GM12878 (cell line): ENCODE data around the gene PLCG2. TPM values are rescaled to one million over a fixed set of nuclear protein-coding genes. Genes with fewer than 3 reads are reported as not detected.

ENCODE experiments used
- ASH2L ChIP-seq: fragments of 300-600, 200-600 bp; sonication (generic); IDR thresholded peaks from 2 replicates; pipeline ENCODE4 v1.6.1; 2017; ENCODE audit warnings: low read depth, mild to moderate bottlenecking, borderline replicate concordance
- BRCA1 ChIP-seq: IDR thresholded peaks from 2 replicates; pipeline ENCODE4 v1.6.1; 2011; ENCODE audit warnings: low read depth, low read length, improper control_type of control experiment
- CBFB ChIP-seq: IDR thresholded peaks from 2 replicates; pipeline ENCODE4 v1.6.1; 2016; ENCODE audit warnings: antibody characterized with exemption, low read depth
- CBX3 ChIP-seq: fragments of 200-600 bp; sonication (generic); IDR thresholded peaks from 2 replicates; pipeline ENCODE4 v1.6.1; 2016; ENCODE audit warnings: low read depth, borderline replicate concordance
- CBX5 ChIP-seq: sonication (generic); IDR thresholded peaks from 2 replicates; pipeline ENCODE4 v1.6.1; 2016; ENCODE audit warnings: low read depth, moderate library complexity, mild to moderate bottlenecking, inconsistent platforms
- CHD1 ChIP-seq: IDR thresholded peaks from 2 replicates; pipeline ENCODE4 v1.6.1; 2012; ENCODE audit warnings: low read depth, low read length, improper control_type of control experiment
- CHD2 ChIP-seq: IDR thresholded peaks from 2 replicates; pipeline ENCODE4 v1.6.1; 2011; ENCODE audit warnings: low read depth, low read length, improper control_type of control experiment, borderline replicate concordance
- HCFC1 ChIP-seq: fragments of 150-350 bp; IDR thresholded peaks from 2 replicates; pipeline ENCODE4 v1.6.1; 2014; ENCODE audit warnings: low read length
- IRF3 ChIP-seq: fragments of 450-650 bp; IDR thresholded peaks from 2 replicates; pipeline ENCODE4 v1.6.1; 2014; ENCODE audit warnings: mild to moderate bottlenecking
- IRF5 ChIP-seq: fragments of 450-650 bp; IDR thresholded peaks from 2 replicates; pipeline ENCODE4 v1.6.1; 2017; ENCODE audit warnings: borderline replicate concordance
- JUND ChIP-seq: IDR thresholded peaks from 2 replicates; pipeline ENCODE4 v1.6.1; 2012; ENCODE audit warnings: low read depth, mild to moderate bottlenecking, low read length, improper control_type of control experiment, moderate library complexity
- KLF5 ChIP-seq: fragments of 450-650 bp; IDR thresholded peaks from 2 replicates; pipeline ENCODE4 v1.6.1; 2014; ENCODE audit warnings: mild to moderate bottlenecking; ENCODE audit not compliant: partially characterized antibody
- MEF2A ChIP-seq: IDR thresholded peaks from 2 replicates; pipeline ENCODE4 v1.6.1; 2011; ENCODE audit warnings: low read depth, mild to moderate bottlenecking, low read length, moderate library complexity; ENCODE audit not compliant: insufficient read depth
- MEF2B ChIP-seq: fragments of 450-650 bp; IDR thresholded peaks from 2 replicates; pipeline ENCODE4 v1.6.1; 2018; ENCODE audit warnings: mild to moderate bottlenecking, moderate library complexity; ENCODE audit not compliant: partially characterized antibody, poor library complexity, severe bottlenecking
- MTA2 ChIP-seq: fragments of 450-650 bp; IDR thresholded peaks from 2 replicates; pipeline ENCODE4 v1.6.1; 2016; ENCODE audit warnings: low read depth, mild to moderate bottlenecking, moderate library complexity
- NBN ChIP-seq: fragments of 450-650 bp; IDR thresholded peaks from 2 replicates; pipeline ENCODE4 v1.6.1; 2016
- NFYB ChIP-seq: IDR thresholded peaks from 2 replicates; pipeline ENCODE4 v1.6.1; 2011; ENCODE audit warnings: low read depth, mild to moderate bottlenecking, low read length, improper control_type of control experiment, moderate library complexity; ENCODE audit not compliant: insufficient read depth
- NR2F1 ChIP-seq: fragments of 450-650 bp; conservative IDR thresholded peaks from 2 replicates; pipeline ENCODE4 v1.6.1; 2017; ENCODE audit warnings: mild to moderate bottlenecking
- PBX3 ChIP-seq: IDR thresholded peaks from 2 replicates; pipeline ENCODE4 v1.6.1; 2011; ENCODE audit warnings: mild to moderate bottlenecking, low read depth, low read length, moderate library complexity; ENCODE audit not compliant: insufficient replicate concordance
- POLR2A ChIP-seq: IDR thresholded peaks from 2 replicates; pipeline ENCODE4 v1.6.1; 2011; ENCODE audit warnings: low read depth, mild to moderate bottlenecking, low read length
- POU2F2 ChIP-seq: IDR thresholded peaks from 3 replicates; pipeline ENCODE4 v1.6.1; 2011; ENCODE audit warnings: low read depth, mild to moderate bottlenecking, low read length, borderline replicate concordance
- RB1 ChIP-seq: fragments of 450-650 bp; formaldehyde crosslinking; IDR thresholded peaks from 2 replicates; pipeline ENCODE4 v1.6.1; 2017; ENCODE audit warnings: mild to moderate bottlenecking, borderline replicate concordance
- RBBP5 ChIP-seq: fragments of 200-600 bp; sonication (generic); conservative IDR thresholded peaks from 2 replicates; pipeline ENCODE4 v1.6.1; 2016
- RELA ChIP-seq: fragments of 450-650 bp; IDR thresholded peaks from 2 replicates; pipeline ENCODE4 v1.8.0; 2014; ENCODE audit warnings: borderline replicate concordance; ENCODE audit not compliant: partially characterized antibody
- SIX5 ChIP-seq: IDR thresholded peaks from 2 replicates; pipeline ENCODE4 v1.6.1; 2011; ENCODE audit warnings: mild to moderate bottlenecking, low read depth, low read length, moderate library complexity; ENCODE audit not compliant: severe bottlenecking
- SMC3 ChIP-seq: IDR thresholded peaks from 2 replicates; pipeline ENCODE4 v1.6.1; 2011; ENCODE audit warnings: low read length, improper control_type of control experiment, borderline replicate concordance
- SPI1 ChIP-seq: IDR thresholded peaks from 2 replicates; pipeline ENCODE4 v1.6.1; 2011; ENCODE audit warnings: low read depth, mild to moderate bottlenecking, low read length, moderate library complexity, borderline replicate concordance; ENCODE audit not compliant: insufficient read depth
- TARDBP ChIP-seq: IDR thresholded peaks from 2 replicates; pipeline ENCODE4 v1.6.1; 2016; ENCODE audit warnings: borderline replicate concordance
- TCF7 ChIP-seq: IDR thresholded peaks from 2 replicates; pipeline ENCODE4 v1.6.1; 2014; ENCODE audit warnings: antibody characterized with exemption, borderline replicate concordance
- ZNF207 ChIP-seq: fragments of 450-650 bp; IDR thresholded peaks from 2 replicates; pipeline ENCODE4 v1.6.1; 2014; ENCODE audit warnings: antibody characterized with exemption, mild to moderate bottlenecking, borderline replicate concordance
- ZZZ3 ChIP-seq: IDR thresholded peaks from 2 replicates; pipeline ENCODE4 v1.6.1; 2011; ENCODE audit warnings: low read depth; ENCODE audit not compliant: control insufficient read depth, insufficient read length
- polyA plus RNA-seq, 11 experiments: library from polyadenylated mRNA; depleted of rRNA in 4 of 11; unstranded in 6 of 11; stranded (reverse) in 5 of 11; fragments of >200 nt; fragmentation: Nextera tagmentation in 4 of 11; fragmentation: Illumina TruSeq in 1 of 11; extraction: Ambion mirVana in 4 of 11; extraction: Trizol in 1 of 11; gene quantifications; 1 replicate in 1 of 11; 2 replicates in 10 of 11; pipeline versions ENCODE4 v1.2.1 to v1.2.3, GENCODE V29; 2011 to 2016; ENCODE audit warnings: inconsistent platforms in 2 of 11, missing spikeins in 2 of 11, low read depth in 1 of 11
- total RNA-seq, 4 experiments: library from RNA; depleted of rRNA in 3 of 4; stranded (reverse); fragments of >200 nt in 3 of 4; fragmentation: Illumina TruSeq in 1 of 4; extraction: Trizol in 1 of 4; gene quantifications; 2 replicates each; pipeline versions ENCODE4 v1.2.1 to v1.2.3, GENCODE V29; 2013 to 2021

PLCG2 gene
- total and polyA plus RNA-seq, 10 of the 15 experiments (the other 5 are each of a cell fraction or from before 2014, with no cell fraction given): 47.6 to 256 (median 149) TPM

GRCh38 chr16:81821436-81822128 lies 42.5 kb downstream of the PLCG2 start (continued):
- no peak for TF ChIP-seq IRF5
- TF ChIP-seq RBBP5: no peak
- peak; percentile 48; the same call in 1 of the 2 replicates for TF ChIP-seq SPI1
- peak; percentile 21 for TF ChIP-seq KLF5
- TF ChIP-seq TCF7: no peak
- TF ChIP-seq CBX3: no peak
- peak; percentile 60; the same call in 1 of the 2 replicates for TF ChIP-seq CHD2
- TF ChIP-seq IRF3: no peak
- peak; percentile 48; the same call in 1 of the 2 replicates for TF ChIP-seq CBFB
- peak; percentile 75 for TF ChIP-seq NR2F1
- peak; percentile 70; the same call in 1 of the 2 replicates for TF ChIP-seq MTA2
- TF ChIP-seq ASH2L: no peak
- peak; percentile 32; the same call in 1 of the 2 replicates for TF ChIP-seq NFYB
- no peak for TF ChIP-seq RELA
- TF ChIP-seq SMC3: 0 out of 2 replicates have a peak, but pooled peaks have one; percentile 17
- no peak for TF ChIP-seq CHD1
- TF ChIP-seq JUND: no peak
- TF ChIP-seq TARDBP: no peak
- TF ChIP-seq MEF2B: peak; percentile 96
- TF ChIP-seq HCFC1: 0 out of 2 replicates have a peak, but pooled peaks have one; percentile 8
- TF ChIP-seq CBX5: no peak
- TF ChIP-seq ZNF207: no peak
- peak; percentile 99 for TF ChIP-seq MEF2A
- no peak for TF ChIP-seq PBX3
- no peak for TF ChIP-seq SIX5
- TF ChIP-seq ZZZ3: no peak
- TF ChIP-seq NBN: peak; percentile 65; the same call in 1 of the 2 replicates
- no peak for TF ChIP-seq RB1
- peak; percentile 82 for TF ChIP-seq POLR2A
- TF ChIP-seq POU2F2: peak; percentile 95
- no peak for TF ChIP-seq BRCA1
